SU-DHL-6 (cell line): Measurements from ENCODE around the gene TWF1.

ENCODE experiments used
- CTCF ChIP-seq: fragments of 200-600 bp; sonication (generic); IDR thresholded peaks from one replicate; pipeline ENCODE4 v1.5.1; 2017; ENCODE audit warnings: antibody characterized with exemption, mild to moderate bottlenecking, low read length, moderate library complexity; ENCODE audit not compliant: insufficient read depth, poor library complexity, severe bottlenecking
- EZH2phosphoT487 ChIP-seq: fragments of 200-600 bp; sonication (generic), shearing (Covaris generic); conservative IDR thresholded peaks from 2 replicates; pipeline ENCODE4 v1.6.1; 2018; ENCODE audit warnings: mild to moderate bottlenecking, antibody characterized with exemption, low read length, moderate library complexity, mixed read lengths

GRCh38 chr12:43786899-43787693 lies 19.0 kb downstream of the TWF1 start:
- TF ChIP-seq CTCF (no peak), EZH2phosphoT487 (no peak)
